ENCODE data around the gene NXPH1. TPM values are rescaled to one million over a fixed set of nuclear protein-coding genes. Genes with fewer than 3 reads are reported as not detected.

NXPH1 gene
- total and polyA plus RNA-seq, 11 donors = not detected

DNA sequence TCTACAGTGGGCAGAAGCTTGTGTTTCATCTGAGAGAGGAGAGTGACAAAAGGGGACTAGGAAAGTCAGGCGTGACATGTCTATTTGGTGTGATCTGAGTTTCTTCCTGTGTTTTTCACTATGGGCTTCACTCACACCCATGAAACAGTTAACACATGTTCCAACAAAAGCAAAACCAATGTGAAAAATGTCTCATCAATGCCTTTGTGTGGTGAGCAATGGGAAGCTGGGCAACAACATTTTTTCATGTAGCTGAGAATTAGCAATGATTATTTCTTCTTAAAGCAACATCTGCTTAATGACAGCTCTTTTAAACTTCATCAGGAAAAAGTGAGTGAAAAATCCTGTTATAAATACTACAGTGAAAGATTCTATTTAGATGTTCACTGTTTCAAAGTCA is 76.2 kb downstream of the NXPH1 start:
- ATAC-seq = no peak
- Histone ChIP-seq H3K4me1 (no peaks in the 10 kb centered on the region), H3K9me3 (peaks cover 0 to 8% (median 0%) of the 10 kb centered on the region in 12 donors), H3K36me3 (no peaks in the 10 kb centered on the region), H3K27me3 (peaks cover 0 to 3% (median 0%) of the 10 kb centered on the region in 9 donors), H3K27ac (no peak overlapping the region), H3K4me3 (no peak overlapping the region)
- no peak for DNase-seq
- no peak for TF ChIP-seq POLR2A (IDR thresholded peaks at IDR 0.05)
- WGBS, 4 donors = 61 to 83% (median 71%) methylated on average over 1 of the region's 1 CpG
- intact Hi-C loops (cut with DNase I) = loop anchor here in 1 of 10 donors (10.0 kb wide), 1 partner anchor 355 kb away; no protein-coding TSS in a partner anchor

DNA sequence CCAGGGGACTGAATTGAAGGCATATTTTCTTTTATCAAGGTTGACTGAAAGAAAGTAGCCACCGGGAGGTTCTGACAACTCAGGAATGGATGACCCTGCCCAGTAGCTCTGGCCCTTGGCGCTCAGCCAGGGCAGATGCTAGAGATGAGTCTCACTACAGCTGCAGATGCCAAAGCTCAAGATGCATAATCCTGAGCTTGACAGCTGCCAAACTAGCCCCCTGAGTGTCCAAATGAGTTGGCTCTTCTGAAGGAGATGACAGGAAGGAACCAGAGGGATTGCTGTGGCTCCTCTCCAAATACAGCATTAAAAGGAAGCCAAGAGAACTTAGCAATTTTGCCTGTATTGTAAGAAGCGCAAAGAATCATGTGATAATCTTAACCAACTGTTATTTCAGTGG is 78.4 kb downstream of the NXPH1 start:
- peak in 1 of 5 donors; percentile 29 for DNase-seq
- H3K4me3 ChIP-seq = no peak overlapping the region
- H3K9me3 ChIP-seq = no peaks in the 10 kb centered on the region
- peaks cover 0 to under 1% (median 0%) of the 10 kb centered on the region in 9 donors for H3K27me3 ChIP-seq
- intact Hi-C loops (cut with DNase I) = no loop called here
- ATAC-seq = no peak
- 44 to 51% (median 48%) methylated on average over 3 of the region's 3 CpGs for WGBS, 4 donors
- TF ChIP-seq POLR2A (IDR thresholded peaks at IDR 0.05) = no peak
- TF ChIP-seq, protein P1, sequence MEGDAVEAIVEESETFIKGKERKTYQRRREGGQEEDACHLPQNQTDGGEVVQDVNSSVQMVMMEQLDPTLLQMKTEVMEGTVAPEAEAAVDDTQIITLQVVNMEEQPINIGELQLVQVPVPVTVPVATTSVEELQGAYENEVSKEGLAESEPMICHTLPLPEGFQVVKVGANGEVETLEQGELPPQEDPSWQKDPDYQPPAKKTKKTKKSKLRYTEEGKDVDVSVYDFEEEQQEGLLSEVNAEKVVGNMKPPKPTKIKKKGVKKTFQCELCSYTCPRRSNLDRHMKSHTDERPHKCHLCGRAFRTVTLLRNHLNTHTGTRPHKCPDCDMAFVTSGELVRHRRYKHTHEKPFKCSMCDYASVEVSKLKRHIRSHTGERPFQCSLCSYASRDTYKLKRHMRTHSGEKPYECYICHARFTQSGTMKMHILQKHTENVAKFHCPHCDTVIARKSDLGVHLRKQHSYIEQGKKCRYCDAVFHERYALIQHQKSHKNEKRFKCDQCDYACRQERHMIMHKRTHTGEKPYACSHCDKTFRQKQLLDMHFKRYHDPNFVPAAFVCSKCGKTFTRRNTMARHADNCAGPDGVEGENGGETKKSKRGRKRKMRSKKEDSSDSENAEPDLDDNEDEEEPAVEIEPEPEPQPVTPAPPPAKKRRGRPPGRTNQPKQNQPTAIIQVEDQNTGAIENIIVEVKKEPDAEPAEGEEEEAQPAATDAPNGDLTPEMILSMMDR (IDR thresholded peaks at IDR 0.05) = no peak
- no peak overlapping the region for H3K27ac ChIP-seq
- no peaks in the 10 kb centered on the region for H3K36me3 ChIP-seq
- H3K4me1 ChIP-seq = no peaks in the 10 kb centered on the region

DNA sequence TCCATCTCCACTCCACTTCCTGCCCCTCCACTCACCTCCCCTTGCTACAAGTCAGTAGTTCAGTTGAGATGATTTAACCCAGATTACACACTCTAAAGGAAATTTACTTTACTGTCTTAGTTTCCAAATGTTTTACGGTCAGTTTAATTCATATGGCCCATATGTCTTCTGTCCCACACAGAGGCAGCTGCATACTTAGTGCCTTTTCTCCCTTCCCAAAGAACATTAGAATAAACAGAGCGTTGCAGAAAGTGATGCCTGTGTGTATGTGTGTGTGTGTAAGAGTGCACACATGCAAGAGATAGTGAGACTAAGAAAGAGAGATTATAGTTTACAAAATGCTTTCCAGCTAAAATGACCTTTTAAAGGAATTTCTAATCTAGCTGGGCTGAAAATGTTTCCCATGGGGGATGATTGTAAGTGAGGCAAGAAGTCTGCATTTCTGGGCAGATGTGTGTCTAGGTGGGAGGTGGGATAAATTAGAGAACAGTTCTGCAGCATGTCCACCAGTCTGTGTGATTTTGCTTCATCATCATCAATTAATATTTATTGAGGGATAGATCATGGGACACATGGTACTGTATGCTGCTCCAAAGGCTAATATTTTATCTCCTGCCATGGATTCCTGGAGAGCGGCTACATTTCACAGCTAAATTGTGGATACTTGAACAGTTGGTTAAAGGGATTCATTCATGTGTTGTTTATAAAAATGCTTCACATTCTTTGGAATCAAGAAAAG is 81.5 kb downstream of the NXPH1 start:
- Histone ChIP-seq H3K27ac (no peak overlapping the region), H3K9me3 (no peaks in the 10 kb centered on the region), H3K4me1 (no peaks in the 10 kb centered on the region), H3K4me3 (no peak overlapping the region), H3K36me3 (no peaks in the 10 kb centered on the region), H3K27me3 (no peaks in the 10 kb centered on the region)
- intact Hi-C loops (cut with DNase I) = no loop called here
- TF ChIP-seq, protein P1 (IDR thresholded peaks at IDR 0.05) = no peak
- no peak for TF ChIP-seq POLR2A (IDR thresholded peaks at IDR 0.05)
- no peak for ATAC-seq
- 38 to 48% (median 41%) methylated on average over 3 of the region's 3 CpGs for WGBS, 4 donors
- no peak for DNase-seq

- H3K9me3 ChIP-seq = no peaks in the 10 kb centered on the region
- WGBS, 4 donors = 66 to 70% (median 67%) methylated on average over 5 of the region's 5 CpGs
- H3K27ac ChIP-seq = no peak overlapping the region
- no peak for ATAC-seq
- H3K4me1 ChIP-seq = no peaks in the 10 kb centered on the region
- no peaks in the 10 kb centered on the region for H3K27me3 ChIP-seq
- intact Hi-C loops (cut with DNase I) = no loop called here
- H3K36me3 ChIP-seq = no peaks in the 10 kb centered on the region
- no peak for DNase-seq
- TF ChIP-seq POLR2A (IDR thresholded peaks at IDR 0.05) = no peak
- TF ChIP-seq, protein P1 (IDR thresholded peaks at IDR 0.05) = no peak
- no peak overlapping the region for H3K4me3 ChIP-seq
Observed at GRCh38 chr7:8515640-8516185, 82.3 kb downstream of the NXPH1 start.
